ENCODE measurements around the gene ATG7.
"Not testable (repeated sequence)": the region's sequence is repeated elsewhere in the genome, so short reads cannot be mapped to it uniquely, and the experiment has no call there.

The ATG7 gene

DNA sequence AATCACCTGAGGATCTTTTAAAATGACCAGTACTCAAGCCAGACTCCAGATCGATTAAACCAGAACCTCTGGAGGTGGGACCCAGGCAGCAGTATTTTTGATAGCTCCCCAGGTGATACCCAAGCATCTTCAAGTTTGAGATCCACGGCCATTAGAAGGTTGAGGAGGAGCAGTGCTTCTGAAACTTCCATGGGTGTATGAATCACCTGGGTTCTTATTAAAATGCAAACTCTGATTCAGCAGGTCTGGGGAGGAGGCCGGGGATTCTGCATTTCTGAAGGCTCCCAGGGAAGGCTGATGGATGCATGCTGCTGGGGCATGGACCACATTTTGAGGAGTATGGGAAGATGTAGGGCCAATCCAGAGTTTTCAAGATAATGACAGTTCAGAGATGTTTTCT, 55.4 kb downstream of the ATG7 start:
- Histone ChIP-seq H3K4me3 (no peak overlapping the region), H3K9me3 (no peaks in the 10 kb centered on the region), H3K27me3 (ENCODE audit: low read depth) (no peaks in the 10 kb centered on the region), H3K4me1 (no peaks in the 10 kb centered on the region), H3K36me3 (replicated peaks) (peaks cover 6% of the 10 kb centered on the region; the same call in 1 of the 2 replicates)
- in situ Hi-C loops (cut with MboI; ENCODE audit: low sequenced_read_pairs), result loop anchor here (25.0 kb wide), 1 partner anchor 265 kb away; no protein-coding TSS in a partner anchor
- DNase-seq (ENCODE audit: low spot score in 2 of 2), result no peak

DNA sequence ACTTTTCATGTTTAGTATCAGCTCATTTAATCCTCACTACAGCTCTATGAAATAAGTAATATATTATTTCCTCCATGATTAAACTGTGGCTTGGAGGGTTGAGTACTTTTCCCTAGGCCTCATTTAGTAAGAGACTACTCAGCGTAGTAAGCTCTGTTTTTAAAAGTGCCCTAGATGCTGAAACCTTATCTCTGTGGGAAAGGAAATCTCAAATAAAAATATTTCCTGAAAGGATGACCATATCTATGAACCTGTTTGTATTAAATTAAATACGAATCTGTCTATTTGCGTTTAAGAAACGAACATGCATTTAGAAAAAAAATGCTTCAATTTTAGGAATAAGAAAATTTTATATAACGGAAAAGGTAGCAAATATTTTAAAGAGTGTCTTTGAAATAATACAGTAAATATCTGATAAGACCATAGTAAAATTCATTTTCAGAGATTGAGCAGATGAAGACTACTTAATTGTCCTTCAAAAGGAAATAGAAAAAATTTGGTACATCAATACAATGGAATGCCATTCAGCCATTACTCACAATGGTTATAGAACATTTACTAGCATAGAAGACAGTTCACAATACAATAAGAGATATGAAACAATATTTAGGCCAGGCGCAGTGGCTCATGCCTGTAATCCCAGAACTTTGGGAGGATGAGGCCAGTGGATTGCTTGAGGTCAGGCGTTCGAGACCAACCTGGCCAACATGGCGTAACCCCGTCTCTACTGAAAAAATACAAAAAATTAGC, 56.2 kb downstream of the ATG7 start:
- no peaks in the 10 kb centered on the region for H3K9me3 ChIP-seq
- peaks cover 6% of the 10 kb centered on the region; the same call in 1 of the 2 replicates for H3K36me3 ChIP-seq (replicated peaks)
- no peaks in the 10 kb centered on the region for H3K27me3 ChIP-seq (ENCODE audit: low read depth)
- in situ Hi-C loops (cut with MboI; ENCODE audit: low sequenced_read_pairs), result loop anchor here (25.0 kb wide), 1 partner anchor 266 kb away; no protein-coding TSS in a partner anchor
- DNase-seq (ENCODE audit: low spot score in 2 of 2), result no peak
- no peak overlapping the region for H3K4me3 ChIP-seq
- no peaks in the 10 kb centered on the region for H3K4me1 ChIP-seq

- Histone ChIP-seq H3K36me3 (replicated peaks) (0 out of 2 replicates have a peak, but pooled peaks cover 6% of the 10 kb centered on the region), H3K9me3 (no peaks in the 10 kb centered on the region), H3K27me3 (ENCODE audit: low read depth) (no peaks in the 10 kb centered on the region), H3K4me1 (no peaks in the 10 kb centered on the region), H3K4me3 (no peak overlapping the region)
- no peak for DNase-seq (ENCODE audit: low spot score in 2 of 2)
- in situ Hi-C loops (cut with MboI; ENCODE audit: low sequenced_read_pairs), result loop anchor here (25.0 kb wide), 1 partner anchor 267 kb away; no protein-coding TSS in a partner anchor
Measured at GRCh38 chr3:11329777-11330176, 57.6 kb downstream of the ATG7 start.

GRCh38 chr3:11331101-11331500, 58.9 kb downstream of the ATG7 start:
- 0 out of 2 replicates have a peak, but pooled peaks cover 3% of the 10 kb centered on the region for H3K36me3 ChIP-seq (replicated peaks)
- in situ Hi-C loops (cut with MboI; ENCODE audit: low sequenced_read_pairs), result loop anchor here (25.0 kb wide), 1 partner anchor 269 kb away; no protein-coding TSS in a partner anchor
- H3K27me3 ChIP-seq (ENCODE audit: low read depth), result no peaks in the 10 kb centered on the region
- no peaks in the 10 kb centered on the region for H3K4me1 ChIP-seq
- DNase-seq (ENCODE audit: low spot score in 2 of 2), result no peak
- no peaks in the 10 kb centered on the region for H3K9me3 ChIP-seq
- no peak overlapping the region for H3K4me3 ChIP-seq

DNA sequence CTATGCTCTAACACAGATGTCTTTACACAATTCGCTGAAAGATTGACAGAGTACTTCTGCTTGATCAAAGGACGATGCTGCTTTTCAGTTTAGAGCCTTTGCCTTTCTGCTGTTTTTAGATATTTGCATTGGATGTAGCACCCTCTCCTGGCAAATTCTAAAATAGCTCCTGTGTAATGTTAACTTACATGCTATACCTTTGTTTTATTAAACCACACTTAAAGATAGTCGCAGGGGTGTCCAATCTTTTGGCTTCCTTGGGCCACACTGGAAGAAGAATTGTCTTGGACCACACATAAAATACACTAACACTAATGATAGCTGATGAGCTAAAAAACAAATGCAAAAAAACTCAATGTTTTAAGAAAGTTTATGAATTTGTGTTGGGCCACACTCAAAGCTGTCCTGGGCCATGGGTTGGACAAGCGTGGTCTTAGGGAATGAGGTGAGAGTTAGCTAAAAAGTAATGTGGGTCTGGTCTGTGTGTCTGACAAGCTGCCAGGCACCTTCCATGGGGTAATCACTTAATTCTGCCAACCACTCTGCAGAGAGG, 62.9 kb downstream of the ATG7 start:
- no peaks in the 10 kb centered on the region for H3K4me1 ChIP-seq
- no peaks in the 10 kb centered on the region for H3K27me3 ChIP-seq (ENCODE audit: low read depth)
- H3K9me3 ChIP-seq, result no peaks in the 10 kb centered on the region
- no peak overlapping the region for H3K4me3 ChIP-seq
- H3K36me3 ChIP-seq (replicated peaks), result no peaks in the 10 kb centered on the region
- in situ Hi-C loops (cut with MboI; ENCODE audit: low sequenced_read_pairs), result loop anchor here (25.0 kb wide), 1 partner anchor 273 kb away; no protein-coding TSS in a partner anchor
- DNase-seq (ENCODE audit: low spot score in 2 of 2), result peak; percentile 32 to 66

DNA sequence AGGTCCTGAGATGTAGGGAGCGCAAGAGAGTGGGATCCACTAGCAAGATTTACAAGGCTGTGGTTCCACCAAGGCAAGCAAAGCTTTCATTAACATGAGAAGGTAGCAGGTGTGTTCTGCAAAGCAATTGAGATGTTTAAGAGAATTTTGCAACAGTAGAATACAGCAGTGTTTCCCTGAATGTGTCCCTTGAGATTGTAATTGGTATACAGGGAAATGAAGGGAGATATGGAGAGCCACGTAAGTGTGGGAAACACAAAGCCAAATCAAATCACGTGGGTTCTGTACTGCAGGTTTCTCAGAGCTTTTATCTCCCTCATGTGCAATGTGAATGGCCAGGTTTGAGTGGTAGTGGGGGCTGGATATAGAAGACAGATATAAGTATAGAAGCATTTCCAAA, 67.3 kb downstream of the ATG7 start:
- no peak for DNase-seq (ENCODE audit: low spot score in 2 of 2)
- Histone ChIP-seq H3K9me3 (no peaks in the 10 kb centered on the region), H3K27me3 (ENCODE audit: low read depth) (no peaks in the 10 kb centered on the region), H3K4me1 (no peaks in the 10 kb centered on the region), H3K4me3 (no peak overlapping the region), H3K36me3 (replicated peaks) (no peaks in the 10 kb centered on the region)
- in situ Hi-C loops (cut with MboI; ENCODE audit: low sequenced_read_pairs), result loop anchor here (25.0 kb wide), 1 partner anchor 277 kb away; no protein-coding TSS in a partner anchor

DNA sequence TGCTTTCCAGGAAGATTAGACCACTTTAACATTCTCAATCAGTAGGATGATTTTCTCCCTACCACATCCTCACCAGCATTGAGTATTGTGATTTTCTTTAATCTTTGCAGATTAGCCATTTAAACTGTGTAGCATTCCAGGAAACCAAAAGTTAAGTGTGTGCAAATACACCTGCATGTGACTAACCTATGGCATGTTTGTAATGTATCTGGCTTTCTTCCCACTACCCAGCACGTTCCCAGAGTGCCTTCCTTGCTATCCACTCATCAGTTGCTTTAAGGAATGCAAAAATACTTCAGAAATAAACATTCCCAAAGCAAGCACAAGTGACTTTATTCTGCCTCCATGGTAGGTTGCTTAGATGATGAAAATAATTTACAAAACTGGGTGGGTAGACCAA, 74.2 kb downstream of the ATG7 start:
- DNase-seq (ENCODE audit: low spot score in 2 of 2), result no peak
- Histone ChIP-seq H3K36me3 (replicated peaks) (peaks cover 5% of the 10 kb centered on the region; the same call in 1 of the 2 replicates), H3K27me3 (ENCODE audit: low read depth) (no peaks in the 10 kb centered on the region), H3K4me1 (no peaks in the 10 kb centered on the region), H3K4me3 (no peak overlapping the region), H3K9me3 (no peaks in the 10 kb centered on the region)
- in situ Hi-C loops (cut with MboI; ENCODE audit: low sequenced_read_pairs), result loop anchor here (25.0 kb wide), 1 partner anchor 284 kb away; no protein-coding TSS in a partner anchor

- in situ Hi-C loops (cut with MboI; ENCODE audit: low sequenced_read_pairs), result loop anchor here (25.0 kb wide), 1 partner anchor 287 kb away; no protein-coding TSS in a partner anchor
- not testable (repeated sequence) for H3K4me1 ChIP-seq; H3K27me3 ChIP-seq (ENCODE audit: low read depth); H3K9me3 ChIP-seq; DNase-seq (ENCODE audit: low spot score in 2 of 2); H3K36me3 ChIP-seq (replicated peaks); H3K4me3 ChIP-seq
Measured at GRCh38 chr3:11348877-11349276, 76.7 kb downstream of the ATG7 start.

GRCh38 chr3:11349446-11349845, 77.2 kb downstream of the ATG7 start:
- Histone ChIP-seq H3K4me1 (no peaks in the 10 kb centered on the region), H3K9me3 (no peaks in the 10 kb centered on the region), H3K36me3 (replicated peaks) (peaks cover 5% of the 10 kb centered on the region; the same call in 1 of the 2 replicates), H3K4me3 (no peak overlapping the region), H3K27me3 (ENCODE audit: low read depth) (no peaks in the 10 kb centered on the region)
- in situ Hi-C loops (cut with MboI; ENCODE audit: low sequenced_read_pairs), result loop anchor here (25.0 kb wide), 1 partner anchor 287 kb away; no protein-coding TSS in a partner anchor
- no peak for DNase-seq (ENCODE audit: low spot score in 2 of 2)

- in situ Hi-C loops (cut with MboI; ENCODE audit: low sequenced_read_pairs), result no loop called here
- Histone ChIP-seq H3K4me1 (no peaks in the 10 kb centered on the region), H3K9me3 (no peaks in the 10 kb centered on the region), H3K27me3 (ENCODE audit: low read depth) (no peaks in the 10 kb centered on the region), H3K4me3 (no peak overlapping the region), H3K36me3 (replicated peaks) (peaks cover 5% of the 10 kb centered on the region; the same call in 1 of the 2 replicates)
- no peak for DNase-seq (ENCODE audit: low spot score in 2 of 2)
Measured at GRCh38 chr3:11350374-11350773, 78.2 kb downstream of the ATG7 start.

GRCh38 chr3:11351451-11351850, 79.3 kb downstream of the ATG7 start:
- DNase-seq (ENCODE audit: low spot score in 2 of 2), result no peak
- in situ Hi-C loops (cut with MboI; ENCODE audit: low sequenced_read_pairs), result no loop called here
- Histone ChIP-seq H3K36me3 (replicated peaks) (peaks cover 5% of the 10 kb centered on the region; the same call in 1 of the 2 replicates), H3K4me3 (no peak overlapping the region), H3K4me1 (no peaks in the 10 kb centered on the region), H3K27me3 (ENCODE audit: low read depth) (no peaks in the 10 kb centered on the region), H3K9me3 (no peaks in the 10 kb centered on the region)

- Histone ChIP-seq H3K4me1 (no peaks in the 10 kb centered on the region), H3K9me3 (no peaks in the 10 kb centered on the region), H3K27me3 (ENCODE audit: low read depth) (no peaks in the 10 kb centered on the region), H3K36me3 (replicated peaks) (peaks cover 10% of the 10 kb centered on the region; the same call in 1 of the 2 replicates), H3K4me3 (no peak overlapping the region)
- in situ Hi-C loops (cut with MboI; ENCODE audit: low sequenced_read_pairs), result no loop called here
- DNase-seq (ENCODE audit: low spot score in 2 of 2), result no peak
Measured at GRCh38 chr3:11356269-11356668, 84.1 kb downstream of the ATG7 start.

DNA sequence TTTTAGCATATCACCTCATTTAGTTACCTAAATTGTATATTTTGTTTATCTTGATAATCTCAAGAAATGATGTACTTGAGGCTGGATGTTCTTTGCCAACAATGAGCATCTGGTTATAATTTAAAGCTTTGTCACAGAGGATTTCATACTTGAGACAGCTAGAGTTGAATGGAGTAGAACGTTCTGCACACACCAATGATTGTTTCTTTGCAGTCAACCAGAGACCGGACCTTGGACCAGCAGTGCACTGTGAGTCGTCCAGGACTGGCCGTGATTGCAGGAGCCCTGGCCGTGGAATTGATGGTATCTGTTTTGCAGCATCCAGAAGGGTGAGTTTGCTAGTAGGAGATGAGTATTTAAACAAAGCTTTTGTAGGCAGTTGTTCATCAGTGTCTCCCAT, 90.4 kb downstream of the ATG7 start:
- no peaks in the 10 kb centered on the region for H3K27me3 ChIP-seq (ENCODE audit: low read depth)
- in situ Hi-C loops (cut with MboI; ENCODE audit: low sequenced_read_pairs), result no loop called here
- no peaks in the 10 kb centered on the region for H3K9me3 ChIP-seq
- peaks cover 10% of the 10 kb centered on the region; the same call in 1 of the 2 replicates for H3K36me3 ChIP-seq (replicated peaks)
- no peak for DNase-seq (ENCODE audit: low spot score in 2 of 2)
- H3K4me3 ChIP-seq, result no peak overlapping the region
- H3K4me1 ChIP-seq, result peaks cover 17% of the 10 kb centered on the region

- in situ Hi-C loops (cut with MboI; ENCODE audit: low sequenced_read_pairs), result no loop called here
- no peak for DNase-seq (ENCODE audit: low spot score in 2 of 2)
- peaks cover 20% of the 10 kb centered on the region for H3K4me1 ChIP-seq
- H3K4me3 ChIP-seq, result no peak overlapping the region
- no peaks in the 10 kb centered on the region for H3K9me3 ChIP-seq
- H3K27me3 ChIP-seq (ENCODE audit: low read depth), result no peaks in the 10 kb centered on the region
- peaks cover 10% of the 10 kb centered on the region; the same call in 1 of the 2 replicates for H3K36me3 ChIP-seq (replicated peaks)
Measured at GRCh38 chr3:11363715-11364114, 91.5 kb downstream of the ATG7 start.
